ENCODE data around the gene PNMA6E. TPM values are rescaled to one million over a fixed set of nuclear protein-coding genes. Genes with fewer than 3 reads are reported as not detected.

Gene PNMA6E
- polyA plus RNA-seq, 2 of the 4 experiments (the other 2 are of a cell fraction) = not detected

GRCh38 chrX:153446636-153446936 is 45.4 kb upstream of the PNMA6E start (continued):
- TF ChIP-seq PBX3 (IDR thresholded peaks at IDR 0.05) (no peak), CBX8 (IDR thresholded peaks at IDR 0.05) (no peak), RARB (CRISPR knock-in tag; IDR thresholded peaks at IDR 0.05) (no peak), ZFP36 (IDR thresholded peaks at IDR 0.05; ENCODE audit: borderline replicate concordance, partially characterized antibody) (no peak), POLR2AphosphoS2 (conservative IDR thresholded peaks at IDR 0.05; ENCODE audit: low read length) (no peak)

- Histone ChIP-seq H3K4me1 (no peaks in the 10 kb centered on the region), H3K4me3 (no peak within 1 kb of the TSS), H3K4me2 (no peak within 1 kb of the TSS), H3K9me3 (no peaks in the 10 kb centered on the region), H3K27ac (no peak within 1 kb of the TSS)
- ATAC-seq = no peak
- DNase-seq (ENCODE audit: low read depth in 1 of 2, low spot score in 1 of 2) = no peak
- CTCF ChIA-PET = interaction anchor here (0.6 to 2.7 kb wide), 5 partner anchors 12 to 492 kb away, joined by 3 to 13 read pairs (median 3); no protein-coding TSS in a partner anchor
- FAIRE-seq = no peak
- TF ChIP-seq SMC3 (IDR thresholded peaks at IDR 0.05) = no peak
- no peak for TF ChIP-seq BHLHE40 (IDR thresholded peaks at IDR 0.05; ENCODE audit: low read depth, low read length)
- TF ChIP-seq, protein P1, sequence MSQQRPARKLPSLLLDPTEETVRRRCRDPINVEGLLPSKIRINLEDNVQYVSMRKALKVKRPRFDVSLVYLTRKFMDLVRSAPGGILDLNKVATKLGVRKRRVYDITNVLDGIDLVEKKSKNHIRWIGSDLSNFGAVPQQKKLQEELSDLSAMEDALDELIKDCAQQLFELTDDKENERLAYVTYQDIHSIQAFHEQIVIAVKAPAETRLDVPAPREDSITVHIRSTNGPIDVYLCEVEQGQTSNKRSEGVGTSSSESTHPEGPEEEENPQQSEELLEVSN (IDR thresholded peaks at IDR 0.05; ENCODE audit: borderline replicate concordance, low read depth) = no peak
- TF ChIP-seq EP300 (IDR thresholded peaks at IDR 0.05) = no peak
- TF ChIP-seq CBX8 (IDR thresholded peaks at IDR 0.05) = no peak
- TF ChIP-seq JUN (IDR thresholded peaks at IDR 0.05) = no peak
- TF ChIP-seq NFE2L2 (conservative IDR thresholded peaks at IDR 0.05; ENCODE audit: low read length) = no peak
- no peak for TF ChIP-seq RNF2 (IDR thresholded peaks at IDR 0.05; ENCODE audit: borderline replicate concordance, low read depth)
- no peak for TF ChIP-seq MYC (IDR thresholded peaks at IDR 0.05; ENCODE audit: borderline replicate concordance, low read length)
- TF ChIP-seq HOXA7 (CRISPR knock-in tag; IDR thresholded peaks at IDR 0.05) = no peak
- TF ChIP-seq, protein P2, sequence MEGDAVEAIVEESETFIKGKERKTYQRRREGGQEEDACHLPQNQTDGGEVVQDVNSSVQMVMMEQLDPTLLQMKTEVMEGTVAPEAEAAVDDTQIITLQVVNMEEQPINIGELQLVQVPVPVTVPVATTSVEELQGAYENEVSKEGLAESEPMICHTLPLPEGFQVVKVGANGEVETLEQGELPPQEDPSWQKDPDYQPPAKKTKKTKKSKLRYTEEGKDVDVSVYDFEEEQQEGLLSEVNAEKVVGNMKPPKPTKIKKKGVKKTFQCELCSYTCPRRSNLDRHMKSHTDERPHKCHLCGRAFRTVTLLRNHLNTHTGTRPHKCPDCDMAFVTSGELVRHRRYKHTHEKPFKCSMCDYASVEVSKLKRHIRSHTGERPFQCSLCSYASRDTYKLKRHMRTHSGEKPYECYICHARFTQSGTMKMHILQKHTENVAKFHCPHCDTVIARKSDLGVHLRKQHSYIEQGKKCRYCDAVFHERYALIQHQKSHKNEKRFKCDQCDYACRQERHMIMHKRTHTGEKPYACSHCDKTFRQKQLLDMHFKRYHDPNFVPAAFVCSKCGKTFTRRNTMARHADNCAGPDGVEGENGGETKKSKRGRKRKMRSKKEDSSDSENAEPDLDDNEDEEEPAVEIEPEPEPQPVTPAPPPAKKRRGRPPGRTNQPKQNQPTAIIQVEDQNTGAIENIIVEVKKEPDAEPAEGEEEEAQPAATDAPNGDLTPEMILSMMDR (IDR thresholded peaks at IDR 0.05) = no peak
- TF ChIP-seq, protein P3, sequence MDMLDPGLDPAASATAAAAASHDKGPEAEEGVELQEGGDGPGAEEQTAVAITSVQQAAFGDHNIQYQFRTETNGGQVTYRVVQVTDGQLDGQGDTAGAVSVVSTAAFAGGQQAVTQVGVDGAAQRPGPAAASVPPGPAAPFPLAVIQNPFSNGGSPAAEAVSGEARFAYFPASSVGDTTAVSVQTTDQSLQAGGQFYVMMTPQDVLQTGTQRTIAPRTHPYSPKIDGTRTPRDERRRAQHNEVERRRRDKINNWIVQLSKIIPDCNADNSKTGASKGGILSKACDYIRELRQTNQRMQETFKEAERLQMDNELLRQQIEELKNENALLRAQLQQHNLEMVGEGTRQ (IDR thresholded peaks at IDR 0.05) = no peak
- no peak for TF ChIP-seq CHD2 (IDR thresholded peaks at IDR 0.05; ENCODE audit: low read length, partially characterized antibody)
- 97% methylated on average over 13 of the region's 30 CpGs for WGBS (ENCODE audit: missing lambda C conversion rate)
- POLR2A ChIA-PET = interaction anchor here (0.5 kb wide), 1 partner anchor 268 kb away, joined by 3 read pairs; no protein-coding TSS in a partner anchor
Measured at GRCh38 chrX:153445856-153446635, 44.9 kb upstream of the PNMA6E start, which contains the start of gene TREX2. Gene TREX2 (minus strand): TSS chrX:153446056. CDS start chrX:153445430, 626 bp downstream.

DNA sequence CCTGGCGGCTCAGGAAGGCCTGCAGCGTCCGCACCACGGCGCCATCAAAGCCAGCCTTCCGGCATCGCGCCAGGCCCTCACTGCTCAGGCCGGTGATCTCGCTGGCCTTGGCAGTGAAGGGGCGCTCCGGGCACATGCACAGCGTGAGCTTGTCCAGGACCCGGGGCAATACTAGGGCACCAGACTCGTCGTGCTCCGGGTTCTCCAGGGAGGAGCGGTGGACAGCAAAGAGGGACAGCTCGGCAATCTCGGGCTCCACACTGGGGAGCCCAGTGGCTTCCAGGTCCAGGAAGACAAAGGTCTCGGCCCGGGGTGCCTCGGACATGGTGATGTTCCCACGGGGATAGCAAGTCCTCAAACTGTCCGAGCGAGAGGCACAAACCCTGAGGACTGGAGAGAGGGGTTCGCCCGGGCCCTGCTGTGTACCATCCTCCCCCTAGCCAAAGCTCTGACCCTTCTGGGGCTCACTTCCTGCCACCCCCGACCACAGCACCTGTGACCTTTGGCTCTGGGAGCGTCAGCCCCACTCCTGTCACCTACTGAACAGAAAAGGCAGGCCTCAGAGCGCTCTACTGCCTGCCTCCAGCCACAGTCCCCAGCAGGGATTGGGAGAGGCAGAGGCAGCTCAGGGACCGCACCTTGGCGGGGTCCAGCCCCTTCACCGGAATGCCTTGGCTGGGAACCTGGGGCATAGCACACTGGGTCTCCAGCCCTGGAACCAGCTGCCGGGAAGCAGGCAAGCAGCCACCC is 44.1 kb upstream of the PNMA6E start:
- CTCF ChIA-PET = interaction anchor here (0.6 to 1.2 kb wide), 3 partner anchors 11 to 491 kb away, joined by 3 to 4 read pairs (median 3); no protein-coding TSS in a partner anchor
- no peak overlapping the region for H3K4me2 ChIP-seq
- no peaks in the 10 kb centered on the region for H3K4me1 ChIP-seq
- POLR2A ChIA-PET = no interaction called here
- ATAC-seq (peak in 1 of 2 experiments; percentile 8; a peak in 2 of 6 replicates), DNase-seq (ENCODE audit: low read depth in 1 of 2, low spot score in 1 of 2) (no peak), FAIRE-seq (no peak)
- no peak overlapping the region for H3K27ac ChIP-seq
- WGBS (ENCODE audit: missing lambda C conversion rate) = 94% methylated on average over 23 of the region's 35 CpGs
- H3K4me3 ChIP-seq = no peak overlapping the region
- no peaks in the 10 kb centered on the region for H3K9me3 ChIP-seq
- TF ChIP-seq ELK1 (IDR thresholded peaks at IDR 0.05; ENCODE audit: low read depth, low read length) (no peak), FOXS1 (CRISPR knock-in tag; IDR thresholded peaks at IDR 0.05) (no peak), NFE2L2 (conservative IDR thresholded peaks at IDR 0.05; ENCODE audit: low read length) (no peak), BCL3 (IDR thresholded peaks at IDR 0.05) (no peak), HOXB13 (CRISPR knock-in tag; IDR thresholded peaks at IDR 0.05; ENCODE audit: low read depth) (no peak), HEYL (CRISPR knock-in tag; IDR thresholded peaks at IDR 0.05) (no peak), ZFP36 (IDR thresholded peaks at IDR 0.05; ENCODE audit: borderline replicate concordance, partially characterized antibody) (no peak), CBX2 (IDR thresholded peaks at IDR 0.05; ENCODE audit: borderline replicate concordance, low read depth) (no peak)
- TF ChIP-seq, protein P2 (IDR thresholded peaks at IDR 0.05) = no peak
